Mucosa of stomach (tissue), 1 donor: ENCODE data around the gene RERG.

Experiments
- H3K27me3 ChIP-seq: one replicate; pipeline ENCODE4 v1.7.0; 2013; ENCODE audit warnings: mild to moderate bottlenecking, low read length; ENCODE audit not compliant: control insufficient read depth, insufficient read depth
- H3K36me3 ChIP-seq: one replicate; pipeline ENCODE4 v1.7.0; 2013; ENCODE audit warnings: low read length; ENCODE audit not compliant: control insufficient read depth, insufficient read depth
- H3K4me1 ChIP-seq: one replicate; pipeline ENCODE4 v1.7.0; 2013; ENCODE audit warnings: mild to moderate bottlenecking, low read length; ENCODE audit not compliant: control insufficient read depth, insufficient read depth
- H3K4me3 ChIP-seq: one replicate; pipeline ENCODE4 v1.7.0; 2013; ENCODE audit warnings: low read length
- H3K9ac ChIP-seq: one replicate; pipeline ENCODE4 v1.7.0; 2013; ENCODE audit warnings: mild to moderate bottlenecking, low read length, moderate library complexity
- H3K9me3 ChIP-seq: one replicate; pipeline ENCODE4 v1.7.0; 2013; ENCODE audit warnings: mild to moderate bottlenecking, low read length, moderate library complexity; ENCODE audit not compliant: control insufficient read depth
- donor health status: Pancreatic carcinoma.

RERG gene

GRCh38 chr12:15196678-15197505, 24.3 kb downstream of the RERG start:
- Histone ChIP-seq H3K27me3 (no peaks in the 10 kb centered on the region), H3K4me3 (no peak overlapping the region), H3K9ac (no peak overlapping the region), H3K9me3 (no peaks in the 10 kb centered on the region), H3K36me3 (no peaks in the 10 kb centered on the region), H3K4me1 (no peaks in the 10 kb centered on the region)

- Histone ChIP-seq H3K36me3 (no peaks in the 10 kb centered on the region), H3K9me3 (no peaks in the 10 kb centered on the region), H3K4me1 (no peaks in the 10 kb centered on the region), H3K27me3 (no peaks in the 10 kb centered on the region), H3K9ac (no peak overlapping the region), H3K4me3 (no peak overlapping the region)
Measured at GRCh38 chr12:15196221-15196620, 25.0 kb downstream of the RERG start.

GRCh38 chr12:15194456-15195368, 26.5 kb downstream of the RERG start:
- no peak overlapping the region for H3K9ac ChIP-seq
- no peaks in the 10 kb centered on the region for H3K4me1 ChIP-seq
- H3K27me3 ChIP-seq: no peaks in the 10 kb centered on the region
- no peaks in the 10 kb centered on the region for H3K36me3 ChIP-seq
- no peak overlapping the region for H3K4me3 ChIP-seq
- H3K9me3 ChIP-seq: no peaks in the 10 kb centered on the region

GRCh38 chr12:15193946-15194345, 27.3 kb downstream of the RERG start:
- Histone ChIP-seq H3K9me3 (no peaks in the 10 kb centered on the region), H3K36me3 (no peaks in the 10 kb centered on the region), H3K4me3 (no peak overlapping the region), H3K4me1 (no peaks in the 10 kb centered on the region), H3K9ac (no peak overlapping the region), H3K27me3 (no peaks in the 10 kb centered on the region)

GRCh38 chr12:15192720-15193119, 28.5 kb downstream of the RERG start:
- Histone ChIP-seq H3K9me3 (no peaks in the 10 kb centered on the region), H3K27me3 (no peaks in the 10 kb centered on the region), H3K9ac (no peak overlapping the region), H3K4me3 (no peak overlapping the region), H3K36me3 (no peaks in the 10 kb centered on the region), H3K4me1 (no peaks in the 10 kb centered on the region)

- no peaks in the 10 kb centered on the region for H3K9me3 ChIP-seq
- H3K4me1 ChIP-seq: no peaks in the 10 kb centered on the region
- no peaks in the 10 kb centered on the region for H3K27me3 ChIP-seq
- no peak overlapping the region for H3K4me3 ChIP-seq
- H3K9ac ChIP-seq: no peak overlapping the region
- H3K36me3 ChIP-seq: no peaks in the 10 kb centered on the region
Measured at GRCh38 chr12:15188127-15188526, 33.1 kb downstream of the RERG start.

- H3K27me3 ChIP-seq: no peaks in the 10 kb centered on the region
- no peak overlapping the region for H3K9ac ChIP-seq
- no peaks in the 10 kb centered on the region for H3K9me3 ChIP-seq
- H3K4me1 ChIP-seq: no peaks in the 10 kb centered on the region
- H3K4me3 ChIP-seq: no peak overlapping the region
- no peaks in the 10 kb centered on the region for H3K36me3 ChIP-seq
Measured at GRCh38 chr12:15186597-15186996, 34.6 kb downstream of the RERG start.

GRCh38 chr12:15184484-15184883, 36.7 kb downstream of the RERG start:
- Histone ChIP-seq H3K9ac (no peak overlapping the region), H3K27me3 (no peaks in the 10 kb centered on the region), H3K9me3 (no peaks in the 10 kb centered on the region), H3K36me3 (no peaks in the 10 kb centered on the region), H3K4me1 (no peaks in the 10 kb centered on the region), H3K4me3 (no peak overlapping the region)

- H3K27me3 ChIP-seq: no peaks in the 10 kb centered on the region
- no peak overlapping the region for H3K9ac ChIP-seq
- no peaks in the 10 kb centered on the region for H3K4me1 ChIP-seq
Measured at GRCh38 chr12:15183821-15184220, 37.4 kb downstream of the RERG start.

GRCh38 chr12:15181017-15181683, 40.1 kb downstream of the RERG start:
- Histone ChIP-seq H3K36me3 (no peaks in the 10 kb centered on the region), H3K4me1 (peaks cover 5% of the 10 kb centered on the region), H3K27me3 (no peaks in the 10 kb centered on the region), H3K4me3 (no peak overlapping the region), H3K9ac (no peak overlapping the region), H3K9me3 (no peaks in the 10 kb centered on the region)

More at GRCh38 chr12:15183821-15184220, 37.4 kb downstream of the RERG start:
- no peak overlapping the region for H3K4me3 ChIP-seq
- H3K36me3 ChIP-seq: no peaks in the 10 kb centered on the region
- H3K9me3 ChIP-seq: no peaks in the 10 kb centered on the region

- H3K27me3 ChIP-seq: no peaks in the 10 kb centered on the region
- no peak overlapping the region for H3K4me3 ChIP-seq
Measured at GRCh38 chr12:15180325-15180724, 40.9 kb downstream of the RERG start.

GRCh38 chr12:15179672-15180071, 41.5 kb downstream of the RERG start:
- Histone ChIP-seq H3K36me3 (no peaks in the 10 kb centered on the region), H3K9ac (no peak overlapping the region), H3K4me3 (no peak overlapping the region), H3K27me3 (no peaks in the 10 kb centered on the region), H3K4me1 (peaks cover 9% of the 10 kb centered on the region), H3K9me3 (no peaks in the 10 kb centered on the region)

More at GRCh38 chr12:15180325-15180724, 40.9 kb downstream of the RERG start:
- Histone ChIP-seq H3K36me3 (no peaks in the 10 kb centered on the region), H3K9ac (no peak overlapping the region), H3K4me1 (peaks cover 8% of the 10 kb centered on the region), H3K9me3 (no peaks in the 10 kb centered on the region)
